HL-60 (cell line): ENCODE data around the gene WDR1.

Source experiments
- POLR2AphosphoS5 ChIP-seq: IDR thresholded peaks from 2 replicates; pipeline ENCODE4 v1.6.1; 2012; ENCODE audit warnings: low read depth
- SPI1 ChIP-seq: IDR thresholded peaks from 2 replicates; pipeline ENCODE4 v1.6.1; 2012; ENCODE audit warnings: low read depth, mild to moderate bottlenecking, borderline replicate concordance
- TF ChIP-seq, protein P1 (sequence below): IDR thresholded peaks from 2 replicates; pipeline ENCODE4 v1.6.1; 2012; ENCODE audit warnings: low read depth; ENCODE audit not compliant: insufficient replicate concordance
- TF ChIP-seq, protein P2 (sequence below): IDR thresholded peaks from one replicate; pipeline ENCODE4 v1.5.1; 2011; ENCODE audit warnings: low read length, control low read depth, inconsistent platforms; ENCODE audit not compliant: insufficient read depth

GRCh38 chr4:10050261-10050661 lies 66.3 kb downstream of the WDR1 start:
- TF ChIP-seq, protein P1, sequence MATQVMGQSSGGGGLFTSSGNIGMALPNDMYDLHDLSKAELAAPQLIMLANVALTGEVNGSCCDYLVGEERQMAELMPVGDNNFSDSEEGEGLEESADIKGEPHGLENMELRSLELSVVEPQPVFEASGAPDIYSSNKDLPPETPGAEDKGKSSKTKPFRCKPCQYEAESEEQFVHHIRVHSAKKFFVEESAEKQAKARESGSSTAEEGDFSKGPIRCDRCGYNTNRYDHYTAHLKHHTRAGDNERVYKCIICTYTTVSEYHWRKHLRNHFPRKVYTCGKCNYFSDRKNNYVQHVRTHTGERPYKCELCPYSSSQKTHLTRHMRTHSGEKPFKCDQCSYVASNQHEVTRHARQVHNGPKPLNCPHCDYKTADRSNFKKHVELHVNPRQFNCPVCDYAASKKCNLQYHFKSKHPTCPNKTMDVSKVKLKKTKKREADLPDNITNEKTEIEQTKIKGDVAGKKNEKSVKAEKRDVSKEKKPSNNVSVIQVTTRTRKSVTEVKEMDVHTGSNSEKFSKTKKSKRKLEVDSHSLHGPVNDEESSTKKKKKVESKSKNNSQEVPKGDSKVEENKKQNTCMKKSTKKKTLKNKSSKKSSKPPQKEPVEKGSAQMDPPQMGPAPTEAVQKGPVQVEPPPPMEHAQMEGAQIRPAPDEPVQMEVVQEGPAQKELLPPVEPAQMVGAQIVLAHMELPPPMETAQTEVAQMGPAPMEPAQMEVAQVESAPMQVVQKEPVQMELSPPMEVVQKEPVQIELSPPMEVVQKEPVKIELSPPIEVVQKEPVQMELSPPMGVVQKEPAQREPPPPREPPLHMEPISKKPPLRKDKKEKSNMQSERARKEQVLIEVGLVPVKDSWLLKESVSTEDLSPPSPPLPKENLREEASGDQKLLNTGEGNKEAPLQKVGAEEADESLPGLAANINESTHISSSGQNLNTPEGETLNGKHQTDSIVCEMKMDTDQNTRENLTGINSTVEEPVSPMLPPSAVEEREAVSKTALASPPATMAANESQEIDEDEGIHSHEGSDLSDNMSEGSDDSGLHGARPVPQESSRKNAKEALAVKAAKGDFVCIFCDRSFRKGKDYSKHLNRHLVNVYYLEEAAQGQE, result no peak
- TF ChIP-seq, protein P2, sequence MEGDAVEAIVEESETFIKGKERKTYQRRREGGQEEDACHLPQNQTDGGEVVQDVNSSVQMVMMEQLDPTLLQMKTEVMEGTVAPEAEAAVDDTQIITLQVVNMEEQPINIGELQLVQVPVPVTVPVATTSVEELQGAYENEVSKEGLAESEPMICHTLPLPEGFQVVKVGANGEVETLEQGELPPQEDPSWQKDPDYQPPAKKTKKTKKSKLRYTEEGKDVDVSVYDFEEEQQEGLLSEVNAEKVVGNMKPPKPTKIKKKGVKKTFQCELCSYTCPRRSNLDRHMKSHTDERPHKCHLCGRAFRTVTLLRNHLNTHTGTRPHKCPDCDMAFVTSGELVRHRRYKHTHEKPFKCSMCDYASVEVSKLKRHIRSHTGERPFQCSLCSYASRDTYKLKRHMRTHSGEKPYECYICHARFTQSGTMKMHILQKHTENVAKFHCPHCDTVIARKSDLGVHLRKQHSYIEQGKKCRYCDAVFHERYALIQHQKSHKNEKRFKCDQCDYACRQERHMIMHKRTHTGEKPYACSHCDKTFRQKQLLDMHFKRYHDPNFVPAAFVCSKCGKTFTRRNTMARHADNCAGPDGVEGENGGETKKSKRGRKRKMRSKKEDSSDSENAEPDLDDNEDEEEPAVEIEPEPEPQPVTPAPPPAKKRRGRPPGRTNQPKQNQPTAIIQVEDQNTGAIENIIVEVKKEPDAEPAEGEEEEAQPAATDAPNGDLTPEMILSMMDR, result no peak
- TF ChIP-seq POLR2AphosphoS5, result no peak
- no peak for TF ChIP-seq SPI1
